ENCODE data around the gene RAN.
"Not testable (repeated sequence)": the region's sequence is repeated elsewhere in the genome, so short reads cannot be mapped to it uniquely, and the experiment has no call there.

The RAN gene

GRCh38 chr12:130871286-130872178 lies at the start of gene RAN:
Gene RAN (plus strand): TSS chr12:130872066. CDS start chr12:130872594, 528 bp downstream.
- peak; percentile 83 for DNase-seq

DNA sequence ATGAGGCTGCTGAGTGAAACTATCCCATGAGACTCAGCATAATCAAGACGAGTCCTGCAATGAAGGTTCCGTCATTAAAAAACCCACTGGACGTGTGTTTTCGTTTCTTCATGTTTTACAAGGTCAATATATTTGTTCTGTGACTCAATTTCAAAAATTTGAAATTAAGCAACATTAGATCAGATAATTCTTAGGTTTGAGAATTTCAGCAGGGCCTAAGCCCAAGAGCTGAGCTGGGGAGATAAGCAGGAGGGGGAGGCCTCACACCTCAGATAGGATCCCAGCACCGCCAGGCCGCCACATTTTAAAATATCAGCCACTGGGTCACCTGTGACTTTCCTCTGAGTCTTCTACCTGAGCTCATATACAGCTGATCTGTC lies 46.1 kb upstream of the RAN start:
- DNase-seq, result no peak

DNA sequence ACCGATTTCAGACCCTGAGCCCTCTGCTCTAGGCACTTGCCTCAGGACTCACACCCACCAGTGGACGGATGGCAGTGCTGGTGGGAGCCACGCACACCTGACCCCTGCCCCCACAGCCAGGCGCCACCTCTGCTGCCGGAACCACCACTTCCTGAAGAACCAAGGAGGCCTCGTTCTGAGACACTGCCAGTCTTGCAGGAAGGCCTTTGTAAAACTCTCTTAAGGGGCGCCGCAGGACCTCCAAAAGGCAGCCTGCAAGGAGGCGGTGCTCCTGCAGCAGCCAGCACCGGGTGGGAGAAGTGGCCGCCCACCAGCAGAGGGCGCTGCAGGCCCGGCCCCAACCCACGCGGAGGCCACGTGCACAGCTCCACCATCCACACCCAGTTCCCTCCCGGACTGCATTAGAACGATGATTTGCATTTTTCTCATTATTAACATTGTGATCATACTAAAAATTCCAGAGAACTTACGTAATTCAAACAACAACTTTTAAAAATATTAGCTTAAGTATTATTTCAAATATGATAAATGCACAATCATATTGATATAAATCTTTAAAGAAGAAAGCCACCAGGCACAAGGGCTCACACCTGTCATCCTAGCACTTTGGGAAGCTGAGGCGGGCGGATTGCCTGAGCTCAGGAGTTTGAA lies 45.6 kb upstream of the RAN start:
- no peak for DNase-seq

GRCh38 chr12:130827432-130827831 lies 44.4 kb upstream of the RAN start:
- DNase-seq, result no peak

- no peak for DNase-seq
Measured at GRCh38 chr12:130828895-130829294, 43.0 kb upstream of the RAN start.

DNA sequence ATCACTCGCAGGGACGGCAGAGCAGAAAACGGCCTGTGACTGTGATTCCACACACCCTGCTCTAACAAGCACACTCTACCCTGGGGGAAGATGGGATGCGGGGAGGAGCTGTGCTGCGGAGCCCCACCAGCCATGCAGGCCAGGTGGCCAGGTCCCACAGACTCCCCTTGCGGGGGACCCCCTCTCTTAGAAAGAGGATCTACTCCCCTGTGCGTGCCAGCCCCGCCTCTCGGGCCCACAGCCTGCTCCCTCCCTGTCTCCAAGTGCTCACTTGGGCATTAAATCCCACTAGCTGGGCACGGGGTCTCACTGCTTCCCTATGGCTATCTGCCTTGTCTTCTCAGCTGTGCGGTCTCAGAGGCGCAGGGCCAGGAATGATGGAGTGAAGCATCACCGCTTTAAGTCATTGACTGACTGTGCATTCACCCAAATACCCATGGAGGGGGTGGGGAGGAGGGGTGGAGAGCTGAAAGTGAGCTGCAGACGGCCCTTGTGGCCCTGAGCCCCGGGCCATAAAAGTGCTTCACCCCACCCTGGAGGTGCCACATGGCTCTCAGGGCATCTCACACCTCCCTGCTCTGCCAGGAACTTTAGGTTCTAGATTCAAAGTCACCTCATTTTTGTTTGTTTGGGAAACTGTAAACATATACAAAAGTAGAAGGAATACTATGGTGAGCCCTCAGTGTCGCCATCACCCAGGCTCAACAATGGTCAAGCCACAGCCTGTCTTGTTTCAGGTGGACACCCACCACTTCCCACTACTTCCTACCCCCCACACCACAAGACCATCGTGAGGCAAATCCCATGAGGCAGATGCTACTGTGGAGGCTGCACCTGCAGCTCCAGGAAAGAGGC lies 42.2 kb upstream of the RAN start:
- DNase-seq, result no peak

- no peak for DNase-seq
Measured at GRCh38 chr12:130830246-130830551, 41.7 kb upstream of the RAN start.

GRCh38 chr12:130831246-130831645 lies 40.6 kb upstream of the RAN start:
- no peak for DNase-seq

GRCh38 chr12:130831876-130832405 lies 39.9 kb upstream of the RAN start:
- DNase-seq, result no peak

DNA sequence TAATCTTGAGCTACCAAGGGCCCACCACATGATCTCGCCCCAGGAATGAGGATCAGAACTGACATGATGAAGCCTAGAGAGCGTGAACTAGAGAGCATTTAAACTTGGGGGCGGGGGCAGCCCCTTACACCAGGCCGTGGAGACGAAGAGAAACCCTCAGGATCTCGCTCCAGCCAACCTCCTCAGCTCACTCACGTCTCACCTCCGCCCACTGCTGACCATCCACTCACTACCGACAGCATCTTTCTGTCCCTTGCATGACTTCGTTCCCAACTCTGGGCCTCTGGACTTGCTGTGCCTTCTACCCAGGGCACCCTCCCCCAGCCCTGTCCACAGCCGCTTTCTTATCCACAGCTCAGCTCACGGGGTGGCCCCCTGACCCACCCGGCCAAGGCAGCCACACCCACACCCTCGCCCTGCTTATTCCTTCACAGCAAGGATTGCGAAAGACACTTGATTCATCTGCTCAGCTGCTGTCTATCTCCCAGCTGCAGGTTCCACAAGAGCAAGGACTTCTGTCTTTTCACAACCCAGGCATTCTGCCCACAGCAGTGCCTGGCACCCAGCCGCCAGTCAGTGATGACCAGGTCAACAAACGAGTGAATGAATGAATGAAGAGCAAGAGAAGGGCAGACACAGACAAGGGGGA lies 39.2 kb upstream of the RAN start:
- DNase-seq, result no peak

DNA sequence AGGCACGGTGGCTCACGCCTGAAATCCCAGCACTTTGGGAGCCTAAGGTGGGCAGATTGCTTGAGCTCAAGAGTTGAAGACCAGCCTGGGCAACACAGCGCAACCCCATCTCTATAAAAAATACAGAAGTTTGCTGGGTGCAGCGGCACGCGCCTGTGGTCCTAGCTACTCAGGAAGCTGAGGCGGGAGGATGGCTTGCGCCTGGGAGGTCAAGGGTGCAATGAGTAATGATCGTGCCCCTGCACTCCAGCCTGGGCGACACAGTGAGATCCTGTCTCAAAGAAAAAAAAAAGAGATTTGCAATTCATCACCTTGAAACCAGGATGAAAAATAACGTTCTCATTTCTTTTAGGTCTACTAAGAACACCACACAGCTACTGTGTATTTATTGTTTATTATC lies 36.9 kb upstream of the RAN start:
- no peak for DNase-seq

DNA sequence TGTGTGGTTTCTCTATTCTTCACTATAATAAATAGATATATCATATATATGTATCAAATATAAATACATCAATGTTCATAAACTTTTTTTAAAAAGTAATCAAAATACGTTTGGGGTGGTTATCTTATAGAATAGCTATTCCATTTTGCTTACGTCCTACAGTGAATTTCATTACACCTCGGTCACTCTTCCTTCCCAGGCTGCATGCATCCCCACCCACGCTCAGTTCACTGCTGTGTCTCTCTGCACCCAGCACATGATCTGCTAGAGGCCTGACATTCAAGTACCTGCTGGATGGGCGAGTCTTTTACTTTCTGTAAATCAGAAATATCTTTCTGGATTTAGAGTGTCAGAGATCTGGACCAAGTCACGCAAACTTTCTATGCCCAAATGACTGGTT lies 36.4 kb upstream of the RAN start:
- DNase-seq, result no peak

GRCh38 chr12:130838284-130838950 lies 33.4 kb upstream of the RAN start:
- DNase-seq, result no peak

- DNase-seq, result peak; percentile 79
Measured at GRCh38 chr12:130838951-130839769, 32.7 kb upstream of the RAN start, which contains the start of gene STX2. Gene STX2 (minus strand): TSS chr12:130839250. CDS start chr12:130839099, 151 bp downstream.

DNA sequence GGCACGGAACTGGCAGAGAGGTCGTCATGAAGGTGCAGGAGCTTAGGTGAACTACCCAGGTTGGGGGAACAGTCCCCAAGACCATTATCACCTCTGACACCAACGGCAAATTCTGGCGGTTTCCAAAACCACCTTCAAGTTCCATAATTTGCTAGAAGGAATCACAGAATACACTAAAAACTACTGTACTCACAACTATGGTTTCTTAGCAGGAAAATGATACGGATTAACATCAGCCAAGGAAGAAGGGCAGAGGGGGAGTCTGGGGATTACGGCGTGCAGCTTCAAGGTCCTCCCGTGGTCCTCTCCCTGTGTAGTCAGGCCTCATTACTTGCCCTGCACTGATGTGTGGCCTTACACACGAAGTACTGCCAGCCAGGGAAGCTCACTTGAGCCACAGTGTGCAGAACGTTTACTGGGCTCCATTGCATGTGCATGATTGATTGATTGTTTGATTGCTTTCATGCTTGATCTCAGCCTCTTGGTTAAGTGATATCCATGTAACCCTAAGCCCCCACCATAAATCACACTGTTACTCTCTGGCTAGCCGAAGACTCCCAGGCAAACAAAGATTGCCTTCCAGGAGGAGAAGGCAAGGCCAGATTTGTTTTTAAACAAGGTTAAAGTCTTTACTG lies 32.0 kb upstream of the RAN start:
- DNase-seq, result no peak

- DNase-seq, result no peak
Measured at GRCh38 chr12:130846369-130846768, 25.5 kb upstream of the RAN start.

GRCh38 chr12:130847112-130847511 lies 24.8 kb upstream of the RAN start:
- no peak for DNase-seq

- DNase-seq, result not testable (repeated sequence)
Measured at GRCh38 chr12:130848105-130848504, 23.8 kb upstream of the RAN start.

GRCh38 chr12:130848785-130849305 lies 23.0 kb upstream of the RAN start:
- not testable (repeated sequence) for DNase-seq
